ENCODE results near the gene MTMR12.
"Not testable (repeated sequence)": the region's sequence is repeated elsewhere in the genome, so short reads cannot be mapped to it uniquely, and the experiment has no call there.

Gene MTMR12

GRCh38 chr5:32295966-32296772 lies 16.6 kb downstream of the MTMR12 start:
- not testable (repeated sequence) for DNase-seq

- no peak for DNase-seq
Measured at GRCh38 chr5:32291591-32291990, 21.1 kb downstream of the MTMR12 start.

- peak; percentile 9 for DNase-seq
Measured at GRCh38 chr5:32290922-32291321, 21.8 kb downstream of the MTMR12 start.

GRCh38 chr5:32290501-32290900 lies 22.2 kb downstream of the MTMR12 start:
- not testable (repeated sequence) for DNase-seq

- not testable (repeated sequence) for DNase-seq
Measured at GRCh38 chr5:32289986-32290385, 22.8 kb downstream of the MTMR12 start.

- DNase-seq: not testable (repeated sequence)
Measured at GRCh38 chr5:32288135-32288534, 24.6 kb downstream of the MTMR12 start.

- DNase-seq: not testable (repeated sequence)
Measured at GRCh38 chr5:32287525-32287924, 25.2 kb downstream of the MTMR12 start.

GRCh38 chr5:32285510-32286138 lies 27.1 kb downstream of the MTMR12 start:
- no peak for DNase-seq

GRCh38 chr5:32283539-32284377 lies 29.0 kb downstream of the MTMR12 start:
- no peak for DNase-seq

GRCh38 chr5:32283061-32283460 lies 29.7 kb downstream of the MTMR12 start:
- DNase-seq: no peak

- no peak for DNase-seq
Measured at GRCh38 chr5:32282633-32283032, 30.1 kb downstream of the MTMR12 start.

- DNase-seq: not testable (repeated sequence)
Measured at GRCh38 chr5:32281378-32282133, 31.2 kb downstream of the MTMR12 start.

GRCh38 chr5:32280656-32281081 lies 32.1 kb downstream of the MTMR12 start:
- DNase-seq: no peak

GRCh38 chr5:32279786-32280185 lies 33.0 kb downstream of the MTMR12 start:
- no peak for DNase-seq

GRCh38 chr5:32279223-32279622 lies 33.5 kb downstream of the MTMR12 start:
- no peak for DNase-seq

- DNase-seq: no peak
Measured at GRCh38 chr5:32278406-32278805, 34.3 kb downstream of the MTMR12 start.

GRCh38 chr5:32277798-32278197 lies 34.9 kb downstream of the MTMR12 start:
- DNase-seq: no peak

- DNase-seq: peak; percentile 48
Measured at GRCh38 chr5:32276173-32276853, 36.4 kb downstream of the MTMR12 start.

- no peak for DNase-seq
Measured at GRCh38 chr5:32275396-32275741, 37.4 kb downstream of the MTMR12 start.

- DNase-seq: no peak
Measured at GRCh38 chr5:32274548-32275395, 38.0 kb downstream of the MTMR12 start.

- DNase-seq: no peak
Measured at GRCh38 chr5:32273821-32274220, 38.9 kb downstream of the MTMR12 start.
